MM.1S (cell line): ENCODE results near the gene MAT1A.

Experiments used
- CTCF ChIP-seq: fragments of 300-600 bp; sonication (generic); IDR thresholded peaks from 2 replicates; pipeline ENCODE4 v1.5.1; 2016; ENCODE audit warnings: antibody characterized with exemption, low read length, mixed read lengths
- EZH2 ChIP-seq: fragments of 300-600 bp; sonication (generic); optimal IDR thresholded peaks from 2 replicates; pipeline ENCODE3; 2017; ENCODE audit warnings: low read depth, mild to moderate bottlenecking, antibody characterized with exemption, low read length, mixed read lengths
- EZH2phosphoT487 ChIP-seq: fragments of 300-600 bp; sonication (generic); IDR thresholded peaks from 2 replicates; pipeline ENCODE4 v1.6.1; 2018; ENCODE audit warnings: antibody characterized with exemption, low read length

DNA sequence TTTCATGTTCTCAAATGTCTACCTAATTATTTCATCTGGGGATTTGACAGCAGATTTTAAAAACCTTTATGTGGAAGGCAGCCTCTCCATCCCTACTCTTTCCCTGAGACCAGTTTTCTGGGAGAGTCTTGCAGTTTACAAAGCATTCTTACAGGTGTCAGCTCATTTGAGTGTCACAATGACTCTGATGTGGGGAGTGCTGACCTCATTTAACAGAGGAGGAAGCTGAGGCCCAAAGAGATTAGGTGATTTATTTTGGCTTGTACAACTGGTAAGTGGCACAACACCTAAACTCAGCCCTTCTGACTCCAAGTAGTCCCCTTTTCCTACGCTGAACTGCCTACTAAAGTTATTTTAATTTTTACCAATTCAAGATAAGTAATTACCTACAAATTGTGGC, 33.3 kb upstream of the MAT1A start:
- TF ChIP-seq CTCF (no peak), EZH2 (no peak), EZH2phosphoT487 (no peak)
